Stimulated activated CD4-positive, alpha-beta T cell treated with anti-CD3 and anti-CD28 coated beads, TNF-alpha, amount 100 ng/mL, for 1 hour (primary cell): ENCODE data around the gene AUH.

Source experiments
- DNase-seq, 3 donors: peaks; one replicate each; pipeline ENCODE4 v3.0.0-alpha.2; 2020; ENCODE audit warnings: low read depth in 3 of 3, low spot score in 1 of 3

AUH gene

GRCh38 chr9:91248707-91249106, 113.0 kb downstream of the AUH start:
- DNase-seq = no peak

GRCh38 chr9:91247278-91247677, 114.4 kb downstream of the AUH start:
- no peak for DNase-seq

GRCh38 chr9:91246846-91247245, 114.9 kb downstream of the AUH start:
- no peak for DNase-seq

GRCh38 chr9:91245431-91246313, 116.0 kb downstream of the AUH start:
- no peak for DNase-seq

GRCh38 chr9:91243029-91243428, 118.7 kb downstream of the AUH start:
- DNase-seq = no peak

GRCh38 chr9:91241909-91242308, 119.8 kb downstream of the AUH start:
- DNase-seq = no peak

- no peak for DNase-seq
Measured at GRCh38 chr9:91240596-91241165, 121.0 kb downstream of the AUH start.

GRCh38 chr9:91239367-91240111, 122.2 kb downstream of the AUH start:
- DNase-seq = no peak

GRCh38 chr9:91234523-91234922, 127.2 kb downstream of the AUH start:
- no peak for DNase-seq

GRCh38 chr9:91231619-91232018, 130.1 kb downstream of the AUH start:
- DNase-seq = no peak

GRCh38 chr9:91223000-91223399, 138.7 kb downstream of the AUH start:
- no peak for DNase-seq

GRCh38 chr9:91222457-91222856, 139.3 kb downstream of the AUH start:
- DNase-seq = no peak

GRCh38 chr9:91221332-91221731, 140.4 kb downstream of the AUH start:
- DNase-seq = no peak

GRCh38 chr9:91220491-91221135, 141.1 kb downstream of the AUH start:
- DNase-seq = no peak

- DNase-seq = no peak
Measured at GRCh38 chr9:91220021-91220420, 141.7 kb downstream of the AUH start.

GRCh38 chr9:91219557-91219956, 142.2 kb downstream of the AUH start:
- no peak for DNase-seq

GRCh38 chr9:91217388-91217787, 144.3 kb downstream of the AUH start:
- no peak for DNase-seq

GRCh38 chr9:91214867-91215266, 146.9 kb downstream of the AUH start:
- no peak for DNase-seq

GRCh38 chr9:91214086-91214485, 147.6 kb downstream of the AUH start:
- no peak for DNase-seq

- DNase-seq = no peak
Measured at GRCh38 chr9:91212596-91213243, 149.0 kb downstream of the AUH start.

GRCh38 chr9:91211919-91212318, 149.8 kb downstream of the AUH start:
- no peak for DNase-seq
